GM23338 (cell line): ENCODE measurements around the gene EIF5A. TPM values are rescaled to one million over a fixed set of nuclear protein-coding genes. Genes with fewer than 3 reads are reported as not detected.
A peak's percentile ranks its signal among the peaks of the same experiment; 100 is the strongest.

Experiments used
- ATAC-seq: fragments of 200-7000 bp; cut with Tn5 transposase; 3 replicates; pipeline ENCODE4 v1.9.1; 2020
- DNase-seq: peaks from one replicate; pipeline ENCODE4 v3.0.0-alpha.2; 2015; ENCODE audit warnings: low spot score
- H2AFZ ChIP-seq: fragments of 200-600 bp; sonication (generic); 2 replicates; pipeline ENCODE4 v1.8.0; 2016; ENCODE audit warnings: antibody characterized with exemption, mild to moderate bottlenecking, moderate library complexity
- H3F3A ChIP-seq: fragments of 200-600 bp; sonication (generic); replicated peaks from 2 replicates; pipeline ENCODE4 v1.8.0; 2017; ENCODE audit warnings: antibody characterized with exemption, mixed run types, low read depth
- H3K27ac ChIP-seq: fragments of 200-600 bp; sonication (generic); 2 replicates; pipeline ENCODE4 v1.6.1; 2016; ENCODE audit warnings: low read depth
- H3K27me3 ChIP-seq: fragments of 200-600 bp; sonication (generic); 2 replicates; pipeline ENCODE4 v1.8.0; 2016; ENCODE audit warnings: mild to moderate bottlenecking, mixed run types, moderate library complexity; ENCODE audit not compliant: insufficient read depth
- H3K36me3 ChIP-seq: fragments of 200-600 bp; sonication (generic); 2 replicates; pipeline ENCODE4 v1.8.0; 2016; ENCODE audit warnings: mild to moderate bottlenecking; ENCODE audit not compliant: insufficient read depth
- H3K4me1 ChIP-seq: fragments of 200-600 bp; sonication (generic); 2 replicates; pipeline ENCODE4 v1.8.0; 2016; ENCODE audit warnings: mild to moderate bottlenecking, moderate library complexity; ENCODE audit not compliant: insufficient read depth
- H3K4me2 ChIP-seq: fragments of 200-600 bp; sonication (generic); 2 replicates; pipeline ENCODE4 v1.7.1; 2017; ENCODE audit warnings: mixed run types
- H3K4me3 ChIP-seq: fragments of 200-600 bp; sonication (generic); 2 replicates; pipeline ENCODE4 v1.6.1; 2016; ENCODE audit warnings: mixed run types
- H3K79me2 ChIP-seq: fragments of 200-600 bp; sonication (generic); replicated peaks from 2 replicates; pipeline ENCODE4 v1.8.0; 2017; ENCODE audit warnings: mild to moderate bottlenecking; ENCODE audit not compliant: insufficient read depth
- H3K9me2 ChIP-seq: fragments of 200-600 bp; sonication (generic); 2 replicates; pipeline ENCODE4 v1.8.0; 2017; ENCODE audit not compliant: insufficient read depth
- H4K20me1 ChIP-seq: fragments of 200-600 bp; sonication (generic); replicated peaks from 2 replicates; pipeline ENCODE4 v1.8.0; 2017; ENCODE audit warnings: mild to moderate bottlenecking; ENCODE audit not compliant: insufficient read depth
- H3K27ac Mint-ChIP-seq: 2 replicates; pipeline ENCODE4 v1.8.0; 2020; ENCODE audit warnings: inconsistent platforms, mild to moderate bottlenecking, moderate library complexity, mixed read lengths
- H3K27me3 Mint-ChIP-seq: 3 replicates; pipeline ENCODE4 v1.8.0; 2022; ENCODE audit warnings: low read depth, mild to moderate bottlenecking, moderate library complexity, mixed read lengths, inconsistent platforms; ENCODE audit not compliant: insufficient read depth, poor library complexity
- H3K36me3 Mint-ChIP-seq: 3 replicates; pipeline ENCODE4 v1.8.0; 2021; ENCODE audit warnings: low read depth, mild to moderate bottlenecking, inconsistent platforms, moderate library complexity, mixed read lengths
- H3K4me1 Mint-ChIP-seq: 3 replicates; pipeline ENCODE4 v1.8.0; 2020; ENCODE audit warnings: mild to moderate bottlenecking, inconsistent platforms, mixed read lengths
- H3K4me3 Mint-ChIP-seq: 3 replicates; pipeline ENCODE4 v1.8.0; 2021; ENCODE audit warnings: moderate library complexity, mild to moderate bottlenecking, inconsistent platforms, mixed read lengths
- H3K9me3 Mint-ChIP-seq: 3 replicates; pipeline ENCODE4 v1.8.0; 2020; ENCODE audit warnings: moderate library complexity, mild to moderate bottlenecking, inconsistent platforms, mixed read lengths
- CREB1 ChIP-seq: fragments of 250-450 bp; sonication (Bioruptor Pico); IDR thresholded peaks from 2 replicates; pipeline ENCODE4 v1.5.0; 2020; ENCODE audit warnings: low read depth, mild to moderate bottlenecking, moderate library complexity
- JUNB ChIP-seq: IDR thresholded peaks from one replicate; pipeline ENCODE4 v1.6.1; 2016; ENCODE audit warnings: antibody characterized with exemption; ENCODE audit not compliant: unreplicated experiment
- polyA plus RNA-seq: library from polyadenylated mRNA; unstranded; fragments of >200 nt; fragmentation: Nextera tagmentation; extraction: Ambion mirVana; gene quantifications from 2 replicates; pipeline ENCODE4 v1.2.1, GENCODE V29; 2016
- total RNA-seq: library from RNA; depleted of rRNA; stranded (reverse); fragments of >200 nt; shearing (Covaris generic); gene quantifications from 2 replicates; pipeline ENCODE4 v1.2.3, GENCODE V29; 2014
- TF ChIP-seq, protein P1 (sequence below), 2 experiments: fragments of 200-600 bp in 1 of 2; sonication (generic) in 1 of 2; conservative IDR thresholded peaks; 2 replicates each; pipeline versions ENCODE4 v1.5.1 to v1.6.1; 2016 to 2017; ENCODE audit warnings: antibody characterized with exemption in 2 of 2, low read depth in 2 of 2, mild to moderate bottlenecking in 2 of 2, moderate library complexity in 1 of 2
- TF ChIP-seq, protein P2 (sequence below): IDR thresholded peaks from 2 replicates; pipeline ENCODE4 v1.6.1; 2016; ENCODE audit warnings: antibody characterized with exemption
- TF ChIP-seq, protein P3 (sequence below): fragments of 250-450 bp; sonication (Bioruptor Pico); IDR thresholded peaks from 2 replicates; pipeline ENCODE4 v1.5.0; 2020; ENCODE audit warnings: mild to moderate bottlenecking, moderate library complexity

The EIF5A gene
- total and polyA plus RNA-seq, 2 experiments from 2014 or later, result 833 to 1,562 TPM

- TF ChIP-seq, protein P1, sequence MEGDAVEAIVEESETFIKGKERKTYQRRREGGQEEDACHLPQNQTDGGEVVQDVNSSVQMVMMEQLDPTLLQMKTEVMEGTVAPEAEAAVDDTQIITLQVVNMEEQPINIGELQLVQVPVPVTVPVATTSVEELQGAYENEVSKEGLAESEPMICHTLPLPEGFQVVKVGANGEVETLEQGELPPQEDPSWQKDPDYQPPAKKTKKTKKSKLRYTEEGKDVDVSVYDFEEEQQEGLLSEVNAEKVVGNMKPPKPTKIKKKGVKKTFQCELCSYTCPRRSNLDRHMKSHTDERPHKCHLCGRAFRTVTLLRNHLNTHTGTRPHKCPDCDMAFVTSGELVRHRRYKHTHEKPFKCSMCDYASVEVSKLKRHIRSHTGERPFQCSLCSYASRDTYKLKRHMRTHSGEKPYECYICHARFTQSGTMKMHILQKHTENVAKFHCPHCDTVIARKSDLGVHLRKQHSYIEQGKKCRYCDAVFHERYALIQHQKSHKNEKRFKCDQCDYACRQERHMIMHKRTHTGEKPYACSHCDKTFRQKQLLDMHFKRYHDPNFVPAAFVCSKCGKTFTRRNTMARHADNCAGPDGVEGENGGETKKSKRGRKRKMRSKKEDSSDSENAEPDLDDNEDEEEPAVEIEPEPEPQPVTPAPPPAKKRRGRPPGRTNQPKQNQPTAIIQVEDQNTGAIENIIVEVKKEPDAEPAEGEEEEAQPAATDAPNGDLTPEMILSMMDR (conservative IDR thresholded peaks at IDR 0.05; ENCODE audit: low read depth in 2 of 2), result peak; percentile 87 to 92
- TF ChIP-seq, protein P2, sequence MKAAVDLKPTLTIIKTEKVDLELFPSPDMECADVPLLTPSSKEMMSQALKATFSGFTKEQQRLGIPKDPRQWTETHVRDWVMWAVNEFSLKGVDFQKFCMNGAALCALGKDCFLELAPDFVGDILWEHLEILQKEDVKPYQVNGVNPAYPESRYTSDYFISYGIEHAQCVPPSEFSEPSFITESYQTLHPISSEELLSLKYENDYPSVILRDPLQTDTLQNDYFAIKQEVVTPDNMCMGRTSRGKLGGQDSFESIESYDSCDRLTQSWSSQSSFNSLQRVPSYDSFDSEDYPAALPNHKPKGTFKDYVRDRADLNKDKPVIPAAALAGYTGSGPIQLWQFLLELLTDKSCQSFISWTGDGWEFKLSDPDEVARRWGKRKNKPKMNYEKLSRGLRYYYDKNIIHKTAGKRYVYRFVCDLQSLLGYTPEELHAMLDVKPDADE, result 0 out of 2 replicates have a peak, but pooled peaks have one; percentile 28
- TF ChIP-seq, protein P3, sequence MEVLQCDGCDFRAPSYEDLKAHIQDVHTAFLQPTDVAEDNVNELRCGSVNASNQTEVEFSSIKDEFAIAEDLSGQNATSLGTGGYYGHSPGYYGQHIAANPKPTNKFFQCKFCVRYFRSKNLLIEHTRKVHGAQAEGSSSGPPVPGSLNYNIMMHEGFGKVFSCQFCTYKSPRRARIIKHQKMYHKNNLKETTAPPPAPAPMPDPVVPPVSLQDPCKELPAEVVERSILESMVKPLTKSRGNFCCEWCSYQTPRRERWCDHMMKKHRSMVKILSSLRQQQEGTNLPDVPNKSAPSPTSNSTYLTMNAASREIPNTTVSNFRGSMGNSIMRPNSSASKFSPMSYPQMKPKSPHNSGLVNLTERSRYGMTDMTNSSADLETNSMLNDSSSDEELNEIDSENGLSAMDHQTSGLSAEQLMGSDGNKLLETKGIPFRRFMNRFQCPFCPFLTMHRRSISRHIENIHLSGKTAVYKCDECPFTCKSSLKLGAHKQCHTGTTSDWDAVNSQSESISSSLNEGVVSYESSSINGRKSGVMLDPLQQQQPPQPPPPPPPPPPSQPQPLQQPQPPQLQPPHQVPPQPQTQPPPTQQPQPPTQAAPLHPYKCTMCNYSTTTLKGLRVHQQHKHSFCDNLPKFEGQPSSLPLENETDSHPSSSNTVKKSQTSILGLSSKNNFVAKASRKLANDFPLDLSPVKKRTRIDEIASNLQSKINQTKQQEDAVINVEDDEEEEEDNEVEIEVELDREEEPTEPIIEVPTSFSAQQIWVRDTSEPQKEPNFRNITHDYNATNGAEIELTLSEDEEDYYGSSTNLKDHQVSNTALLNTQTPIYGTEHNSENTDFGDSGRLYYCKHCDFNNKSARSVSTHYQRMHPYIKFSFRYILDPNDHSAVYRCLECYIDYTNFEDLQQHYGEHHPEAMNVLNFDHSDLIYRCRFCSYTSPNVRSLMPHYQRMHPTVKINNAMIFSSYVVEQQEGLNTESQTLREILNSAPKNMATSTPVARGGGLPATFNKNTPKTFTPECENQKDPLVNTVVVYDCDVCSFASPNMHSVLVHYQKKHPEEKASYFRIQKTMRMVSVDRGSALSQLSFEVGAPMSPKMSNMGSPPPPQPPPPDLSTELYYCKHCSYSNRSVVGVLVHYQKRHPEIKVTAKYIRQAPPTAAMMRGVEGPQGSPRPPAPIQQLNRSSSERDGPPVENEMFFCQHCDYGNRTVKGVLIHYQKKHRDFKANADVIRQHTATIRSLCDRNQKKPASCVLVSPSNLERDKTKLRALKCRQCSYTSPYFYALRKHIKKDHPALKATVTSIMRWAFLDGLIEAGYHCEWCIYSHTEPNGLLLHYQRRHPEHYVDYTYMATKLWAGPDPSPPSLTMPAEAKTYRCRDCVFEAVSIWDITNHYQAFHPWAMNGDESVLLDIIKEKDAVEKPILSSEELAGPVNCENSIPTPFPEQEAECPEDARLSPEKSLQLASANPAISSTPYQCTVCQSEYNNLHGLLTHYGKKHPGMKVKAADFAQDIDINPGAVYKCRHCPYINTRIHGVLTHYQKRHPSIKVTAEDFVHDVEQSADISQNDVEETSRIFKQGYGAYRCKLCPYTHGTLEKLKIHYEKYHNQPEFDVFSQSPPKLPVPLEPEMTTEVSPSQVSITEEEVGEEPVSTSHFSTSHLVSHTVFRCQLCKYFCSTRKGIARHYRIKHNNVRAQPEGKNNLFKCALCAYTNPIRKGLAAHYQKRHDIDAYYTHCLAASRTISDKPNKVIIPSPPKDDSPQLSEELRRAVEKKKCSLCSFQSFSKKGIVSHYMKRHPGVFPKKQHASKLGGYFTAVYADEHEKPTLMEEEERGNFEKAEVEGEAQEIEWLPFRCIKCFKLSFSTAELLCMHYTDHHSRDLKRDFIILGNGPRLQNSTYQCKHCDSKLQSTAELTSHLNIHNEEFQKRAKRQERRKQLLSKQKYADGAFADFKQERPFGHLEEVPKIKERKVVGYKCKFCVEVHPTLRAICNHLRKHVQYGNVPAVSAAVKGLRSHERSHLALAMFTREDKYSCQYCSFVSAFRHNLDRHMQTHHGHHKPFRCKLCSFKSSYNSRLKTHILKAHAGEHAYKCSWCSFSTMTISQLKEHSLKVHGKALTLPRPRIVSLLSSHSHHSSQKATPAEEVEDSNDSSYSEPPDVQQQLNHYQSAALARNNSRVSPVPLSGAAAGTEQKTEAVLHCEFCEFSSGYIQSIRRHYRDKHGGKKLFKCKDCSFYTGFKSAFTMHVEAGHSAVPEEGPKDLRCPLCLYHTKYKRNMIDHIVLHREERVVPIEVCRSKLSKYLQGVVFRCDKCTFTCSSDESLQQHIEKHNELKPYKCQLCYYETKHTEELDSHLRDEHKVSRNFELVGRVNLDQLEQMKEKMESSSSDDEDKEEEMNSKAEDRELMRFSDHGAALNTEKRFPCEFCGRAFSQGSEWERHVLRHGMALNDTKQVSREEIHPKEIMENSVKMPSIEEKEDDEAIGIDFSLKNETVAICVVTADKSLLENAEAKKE, result no peak
- no peak for TF ChIP-seq JUNB
Measured at GRCh38 chr17:7296189-7296861, 11.1 kb upstream of the EIF5A start (continued).

DNA sequence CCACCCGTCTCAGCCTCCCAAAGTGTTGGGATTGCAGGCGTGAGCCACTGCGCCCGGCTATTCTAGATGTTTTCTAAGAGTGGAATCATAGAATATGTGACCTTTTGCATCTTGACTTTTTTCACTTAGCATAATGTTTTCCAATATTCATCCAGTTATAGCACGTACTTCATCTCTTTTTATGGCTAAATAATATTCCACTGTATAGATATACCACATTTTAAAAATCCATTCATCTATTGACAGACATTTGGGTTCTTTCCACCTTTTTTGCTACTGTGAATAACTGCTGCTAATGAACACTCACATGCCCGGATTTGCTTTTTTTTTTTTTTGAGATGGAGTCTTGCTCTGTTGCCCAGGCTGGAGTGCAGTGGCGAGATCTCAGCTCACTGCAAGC, 3.2 kb upstream of the EIF5A start:
- TF ChIP-seq, protein P2, result no peak
- TF ChIP-seq CREB1 (CRISPR knock-in tag), result no peak
- no peak for ATAC-seq
- H3F3A ChIP-seq, result peaks cover 18% of the 10 kb centered on the region
- no peaks in the 10 kb centered on the region; the same call in 1 of the 2 replicates for H3K27me3 ChIP-seq
- H3K36me3 ChIP-seq, result peaks cover under 1% of the 10 kb centered on the region; the same call in 1 of the 2 replicates
- no peak overlapping the region; the same call in 2 of the 3 replicates for H3K4me3 Mint-ChIP-seq
- no peak overlapping the region for H3K4me2 ChIP-seq
- peaks cover 6% of the 10 kb centered on the region; the same call in 2 of the 3 replicates for H3K9me3 Mint-ChIP-seq
- no peaks in the 10 kb centered on the region for H3K9me2 ChIP-seq
- H4K20me1 ChIP-seq, result peaks cover 5% of the 10 kb centered on the region
- no peak overlapping the region for H3K27ac ChIP-seq
- no peak overlapping the region for H2AFZ ChIP-seq
- H3K27ac Mint-ChIP-seq, result no peak overlapping the region
- no peak for DNase-seq
- peaks cover 12% of the 10 kb centered on the region for H3K79me2 ChIP-seq
- H3K4me3 ChIP-seq, result no peak overlapping the region
- peaks cover 2% of the 10 kb centered on the region; the same call in 1 of the 2 replicates for H3K4me1 ChIP-seq
- H3K27me3 Mint-ChIP-seq, result peaks cover 23% of the 10 kb centered on the region
- H3K36me3 Mint-ChIP-seq, result peaks cover 9% of the 10 kb centered on the region
- H3K4me1 Mint-ChIP-seq, result peaks cover 4% of the 10 kb centered on the region; the same call in 2 of the 3 replicates
